ENCODE data around the gene CEMIP. TPM values are rescaled to one million over a fixed set of nuclear protein-coding genes. Genes with fewer than 3 reads are reported as not detected.

The CEMIP gene
- total and polyA plus RNA-seq, 2 of the 13 experiments (the other 11 are each of a cell fraction or from before 2014, with no cell fraction given), result 4.3 to 28.5 TPM

DNA sequence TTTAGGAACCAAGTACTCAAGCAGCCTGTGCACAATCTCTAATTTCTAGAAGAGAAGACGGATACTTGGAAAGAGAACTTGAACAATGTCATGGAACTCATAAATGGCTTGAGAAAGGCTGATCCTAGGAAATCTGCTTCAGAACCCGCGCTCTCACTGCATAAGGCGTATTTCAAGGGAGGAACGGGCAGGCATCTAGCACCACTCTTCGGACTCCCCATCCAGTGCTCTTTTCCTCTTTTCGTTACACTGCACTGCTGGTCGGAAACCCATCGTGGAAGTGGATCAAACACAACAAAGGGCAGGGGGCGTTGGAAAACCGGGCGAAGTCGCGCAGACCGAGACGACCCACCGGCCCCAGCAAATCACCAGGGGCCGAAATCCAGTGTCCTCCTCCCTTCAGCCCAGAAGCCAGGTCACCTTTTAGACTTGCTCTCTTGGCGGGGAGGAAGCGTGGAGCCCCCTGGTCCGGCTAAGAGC, 221.0 kb downstream of the CEMIP start (continued):
- TF ChIP-seq, protein P1, sequence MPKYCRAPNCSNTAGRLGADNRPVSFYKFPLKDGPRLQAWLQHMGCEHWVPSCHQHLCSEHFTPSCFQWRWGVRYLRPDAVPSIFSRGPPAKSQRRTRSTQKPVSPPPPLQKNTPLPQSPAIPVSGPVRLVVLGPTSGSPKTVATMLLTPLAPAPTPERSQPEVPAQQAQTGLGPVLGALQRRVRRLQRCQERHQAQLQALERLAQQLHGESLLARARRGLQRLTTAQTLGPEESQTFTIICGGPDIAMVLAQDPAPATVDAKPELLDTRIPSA (CRISPR knock-in tag; IDR thresholded peaks at IDR 0.05; ENCODE audit: borderline replicate concordance), result peak; percentile 11; the same call in 1 of the 2 replicates

DNA sequence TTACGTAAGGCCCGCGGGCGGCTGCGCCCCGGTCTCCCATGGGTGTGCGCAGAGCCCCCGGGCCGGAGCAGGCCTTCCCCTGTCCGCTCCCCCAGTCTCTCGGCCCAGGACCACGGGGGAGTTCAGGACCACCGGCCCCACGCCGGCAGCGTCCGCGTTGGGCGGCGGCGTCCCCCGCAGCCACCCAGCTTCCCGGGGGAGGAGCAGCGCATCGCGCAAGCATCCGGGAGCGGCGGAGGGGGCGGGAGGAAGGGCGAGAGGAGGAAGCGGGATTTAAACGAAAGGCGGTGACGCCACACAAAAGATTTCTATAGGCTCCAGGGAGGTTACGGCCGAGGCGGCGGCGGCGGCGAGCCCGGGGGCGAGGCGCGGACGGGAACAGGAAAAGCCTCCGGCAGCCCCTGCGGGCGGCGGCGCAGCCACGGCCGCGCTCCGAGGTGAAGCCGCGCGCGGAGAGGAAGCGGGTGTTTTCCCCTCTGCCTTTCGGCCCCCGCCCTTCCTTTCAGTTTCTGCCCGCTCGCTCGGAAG, 221.5 kb downstream of the CEMIP start, which contains the start of gene TLNRD1:
Gene TLNRD1, plus strand, starts transcription at position 300 of the 528 bp plus-strand sequence. CDS start 1,349 bp downstream, outside the sequence.
- H3K27me3 ChIP-seq (ENCODE audit: control insufficient read depth in 1 of 2, insufficient read depth in 2 of 2, low read length in 2 of 2), result no peaks in the 10 kb centered on the region
- H3K4me1 ChIP-seq (ENCODE audit: insufficient read depth, low read length), result peaks cover 40% of the 10 kb centered on the region
- no peaks in the 10 kb centered on the region for H3K79me2 ChIP-seq (ENCODE audit: insufficient read depth, low read length)
- no peaks in the 10 kb centered on the region; a peak in 1 of 5 replicates for H3K36me3 ChIP-seq (replicated peaks in 1 of 2; ENCODE audit: control insufficient read depth in 1 of 2, insufficient read depth in 2 of 2, low read length in 2 of 2)
- no TSS peak for BruUV-seq (replicated peaks)
- H3K9me3 ChIP-seq (ENCODE audit: low read length), result no peaks in the 10 kb centered on the region
- H3K27ac ChIP-seq (ENCODE audit: extremely low read length, insufficient read depth, low read length), result peak within 1 kb of the TSS; percentile 84
- in situ Hi-C loops (cut with HindIII; ENCODE audit: extremely low pct_ligation_motif_present, low pct_unique_long_range_greater_than_20kb), result no loop called here
- H4K20me1 ChIP-seq (ENCODE audit: insufficient read depth, low read length), result no peaks in the 10 kb centered on the region; the same call in 1 of the 2 replicates
- 0% methylated on average over 1 of the region's 66 CpGs for WGBS (ENCODE audit: low lambda C conversion rate)
- ChIA-PET CTCF (ENCODE audit: low intra/inter-chr PET ratio, low total read pairs) (no interaction called here), POLR2A (interaction anchor here (0.7 to 1.7 kb wide), 4 partner anchors 10 to 161 kb away, joined by 3 to 10 read pairs (median 5); no protein-coding TSS in a partner anchor)
- peak within 1 kb of the TSS; percentile 89 for H3K4me2 ChIP-seq (ENCODE audit: low read depth, low read length)
- DNase-seq (ENCODE audit: low spot score) (peak; percentile 83), FAIRE-seq (no peak), ATAC-seq (peak; percentile 88)
- no peak within 1 kb of the TSS for H2AFZ ChIP-seq (ENCODE audit: low read length)
- peak within 1 kb of the TSS; percentile 86 for H3K9ac ChIP-seq (ENCODE audit: insufficient read depth, low read depth, low read length)
- H3K4me3 ChIP-seq (replicated peaks in 1 of 3; ENCODE audit: insufficient read depth in 1 of 3, low read depth in 2 of 3, low read length in 3 of 3), result peak within 1 kb of the TSS; percentile 76 to 92 (median 88)
- intact Hi-C loops (cut with micrococcal nuclease; ENCODE audit: unreplicated experiment), result no loop called here
- TF ChIP-seq POLR2AphosphoS2 (IDR thresholded peaks at IDR 0.05; ENCODE audit: low read depth, low read length) (no peak), HDAC1 (CRISPR knock-in tag; IDR thresholded peaks at IDR 0.05) (peak; percentile 80), ZNF251 (CRISPR knock-in tag; IDR thresholded peaks at IDR 0.05) (no peak), ZBTB1 (CRISPR knock-in tag; IDR thresholded peaks at IDR 0.05; ENCODE audit: borderline replicate concordance) (no peak), ZNF841 (CRISPR knock-in tag; IDR thresholded peaks at IDR 0.05; ENCODE audit: borderline replicate concordance) (no peak), XBP1 (CRISPR knock-in tag; IDR thresholded peaks at IDR 0.05) (no peak), ZNF264 (CRISPR knock-in tag; IDR thresholded peaks at IDR 0.05) (no peak), ZNF446 (CRISPR knock-in tag; IDR thresholded peaks at IDR 0.05) (peak; percentile 64; the same call in 1 of the 2 replicates), MED13 (CRISPR knock-in tag; IDR thresholded peaks at IDR 0.05) (no peak)
- TF ChIP-seq, protein P2, sequence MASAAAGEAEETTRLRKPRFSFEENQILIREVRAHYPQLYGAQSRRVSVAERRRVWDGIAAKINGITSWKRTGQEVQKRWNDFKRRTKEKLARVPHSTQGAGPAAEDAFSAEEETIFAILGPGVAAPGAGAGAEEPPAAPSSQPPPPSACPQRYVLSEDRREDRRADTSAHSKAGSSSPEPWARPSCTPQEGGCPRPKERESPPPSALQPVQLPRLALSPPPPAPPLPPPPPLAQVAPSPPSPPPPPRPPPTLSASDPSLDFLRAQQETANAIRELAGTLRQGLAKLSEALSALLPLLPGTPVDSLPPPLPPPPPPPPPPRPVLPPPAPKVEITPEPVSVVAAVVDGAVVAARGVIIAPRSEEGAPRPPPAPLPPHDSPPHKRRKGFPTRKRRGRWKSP (CRISPR knock-in tag; IDR thresholded peaks at IDR 0.05), result 0 out of 2 replicates have a peak, but pooled peaks have one; percentile 44
- TF ChIP-seq, protein P3, sequence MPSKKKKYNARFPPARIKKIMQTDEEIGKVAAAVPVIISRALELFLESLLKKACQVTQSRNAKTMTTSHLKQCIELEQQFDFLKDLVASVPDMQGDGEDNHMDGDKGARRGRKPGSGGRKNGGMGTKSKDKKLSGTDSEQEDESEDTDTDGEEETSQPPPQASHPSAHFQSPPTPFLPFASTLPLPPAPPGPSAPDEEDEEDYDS (CRISPR knock-in tag; IDR thresholded peaks at IDR 0.05), result peak; percentile 93
- TF ChIP-seq, protein P4, sequence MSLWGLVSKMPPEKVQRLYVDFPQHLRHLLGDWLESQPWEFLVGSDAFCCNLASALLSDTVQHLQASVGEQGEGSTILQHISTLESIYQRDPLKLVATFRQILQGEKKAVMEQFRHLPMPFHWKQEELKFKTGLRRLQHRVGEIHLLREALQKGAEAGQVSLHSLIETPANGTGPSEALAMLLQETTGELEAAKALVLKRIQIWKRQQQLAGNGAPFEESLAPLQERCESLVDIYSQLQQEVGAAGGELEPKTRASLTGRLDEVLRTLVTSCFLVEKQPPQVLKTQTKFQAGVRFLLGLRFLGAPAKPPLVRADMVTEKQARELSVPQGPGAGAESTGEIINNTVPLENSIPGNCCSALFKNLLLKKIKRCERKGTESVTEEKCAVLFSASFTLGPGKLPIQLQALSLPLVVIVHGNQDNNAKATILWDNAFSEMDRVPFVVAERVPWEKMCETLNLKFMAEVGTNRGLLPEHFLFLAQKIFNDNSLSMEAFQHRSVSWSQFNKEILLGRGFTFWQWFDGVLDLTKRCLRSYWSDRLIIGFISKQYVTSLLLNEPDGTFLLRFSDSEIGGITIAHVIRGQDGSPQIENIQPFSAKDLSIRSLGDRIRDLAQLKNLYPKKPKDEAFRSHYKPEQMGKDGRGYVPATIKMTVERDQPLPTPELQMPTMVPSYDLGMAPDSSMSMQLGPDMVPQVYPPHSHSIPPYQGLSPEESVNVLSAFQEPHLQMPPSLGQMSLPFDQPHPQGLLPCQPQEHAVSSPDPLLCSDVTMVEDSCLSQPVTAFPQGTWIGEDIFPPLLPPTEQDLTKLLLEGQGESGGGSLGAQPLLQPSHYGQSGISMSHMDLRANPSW (CRISPR knock-in tag; IDR thresholded peaks at IDR 0.05; ENCODE audit: borderline replicate concordance), result no peak
- TF ChIP-seq, protein P5, sequence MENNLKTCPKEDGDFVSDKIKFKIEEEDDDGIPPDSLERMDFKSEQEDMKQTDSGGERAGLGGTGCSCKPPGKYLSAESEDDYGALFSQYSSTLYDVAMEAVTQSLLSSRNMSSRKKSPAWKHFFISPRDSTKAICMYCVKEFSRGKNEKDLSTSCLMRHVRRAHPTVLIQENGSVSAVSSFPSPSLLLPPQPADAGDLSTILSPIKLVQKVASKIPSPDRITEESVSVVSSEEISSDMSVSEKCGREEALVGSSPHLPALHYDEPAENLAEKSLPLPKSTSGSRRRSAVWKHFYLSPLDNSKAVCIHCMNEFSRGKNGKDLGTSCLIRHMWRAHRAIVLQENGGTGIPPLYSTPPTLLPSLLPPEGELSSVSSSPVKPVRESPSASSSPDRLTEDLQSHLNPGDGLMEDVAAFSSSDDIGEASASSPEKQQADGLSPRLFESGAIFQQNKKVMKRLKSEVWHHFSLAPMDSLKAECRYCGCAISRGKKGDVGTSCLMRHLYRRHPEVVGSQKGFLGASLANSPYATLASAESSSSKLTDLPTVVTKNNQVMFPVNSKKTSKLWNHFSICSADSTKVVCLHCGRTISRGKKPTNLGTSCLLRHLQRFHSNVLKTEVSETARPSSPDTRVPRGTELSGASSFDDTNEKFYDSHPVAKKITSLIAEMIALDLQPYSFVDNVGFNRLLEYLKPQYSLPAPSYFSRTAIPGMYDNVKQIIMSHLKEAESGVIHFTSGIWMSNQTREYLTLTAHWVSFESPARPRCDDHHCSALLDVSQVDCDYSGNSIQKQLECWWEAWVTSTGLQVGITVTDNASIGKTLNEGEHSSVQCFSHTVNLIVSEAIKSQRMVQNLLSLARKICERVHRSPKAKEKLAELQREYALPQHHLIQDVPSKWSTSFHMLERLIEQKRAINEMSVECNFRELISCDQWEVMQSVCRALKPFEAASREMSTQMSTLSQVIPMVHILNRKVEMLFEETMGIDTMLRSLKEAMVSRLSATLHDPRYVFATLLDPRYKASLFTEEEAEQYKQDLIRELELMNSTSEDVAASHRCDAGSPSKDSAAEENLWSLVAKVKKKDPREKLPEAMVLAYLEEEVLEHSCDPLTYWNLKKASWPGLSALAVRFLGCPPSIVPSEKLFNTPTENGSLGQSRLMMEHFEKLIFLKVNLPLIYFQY (CRISPR knock-in tag; IDR thresholded peaks at IDR 0.05; ENCODE audit: borderline replicate concordance), result no peak
